ENCODE measurements around the gene GPC4.
"Not testable (repeated sequence)": the region's sequence is repeated elsewhere in the genome, so short reads cannot be mapped to it uniquely, and the experiment has no call there.

Gene GPC4

GRCh38 chrX:133302775-133303445 lies 112.4 kb downstream of the GPC4 start:
- no peak for DNase-seq

- no peak for DNase-seq
Observed at GRCh38 chrX:133300591-133300990, 114.7 kb downstream of the GPC4 start.

DNA sequence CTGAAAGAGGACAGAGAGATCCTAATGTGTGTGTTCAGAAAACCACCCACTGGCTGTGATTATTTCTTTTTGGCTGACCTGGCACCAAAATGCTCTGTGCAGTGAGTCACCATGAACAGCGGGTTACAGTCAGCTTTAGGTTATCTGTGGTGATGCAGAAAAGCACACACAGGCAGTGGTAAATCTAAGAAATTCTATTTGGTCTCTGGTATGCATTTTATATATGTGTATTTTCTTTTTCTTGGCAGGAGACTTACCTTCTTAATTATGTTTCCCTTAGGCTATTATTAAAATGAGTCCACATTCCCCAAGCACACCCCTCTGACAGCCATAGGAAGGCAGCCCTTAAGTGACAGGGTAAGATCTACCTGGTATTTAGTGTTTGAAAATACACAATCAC lies 118.0 kb downstream of the GPC4 start:
- DNase-seq: no peak

DNA sequence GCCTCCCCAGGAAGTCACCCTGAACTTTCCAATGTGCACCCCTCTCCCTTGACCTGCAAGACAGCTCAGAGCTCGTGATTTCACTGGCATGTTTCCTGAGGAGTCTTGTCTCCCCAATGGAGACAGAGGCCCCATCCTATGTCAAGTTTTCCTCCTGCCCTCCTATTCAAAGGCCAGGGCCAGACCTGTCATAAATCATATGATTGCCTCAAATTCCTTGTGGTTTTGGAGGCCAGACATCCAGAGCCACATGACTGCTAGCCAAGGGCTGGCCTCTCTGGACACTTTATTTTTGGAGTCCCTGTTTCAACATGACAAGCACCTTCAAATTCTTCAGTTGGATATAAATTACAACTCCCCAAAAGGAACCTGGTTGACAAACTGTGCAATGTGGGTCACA lies 121.2 kb downstream of the GPC4 start:
- DNase-seq: no peak

DNA sequence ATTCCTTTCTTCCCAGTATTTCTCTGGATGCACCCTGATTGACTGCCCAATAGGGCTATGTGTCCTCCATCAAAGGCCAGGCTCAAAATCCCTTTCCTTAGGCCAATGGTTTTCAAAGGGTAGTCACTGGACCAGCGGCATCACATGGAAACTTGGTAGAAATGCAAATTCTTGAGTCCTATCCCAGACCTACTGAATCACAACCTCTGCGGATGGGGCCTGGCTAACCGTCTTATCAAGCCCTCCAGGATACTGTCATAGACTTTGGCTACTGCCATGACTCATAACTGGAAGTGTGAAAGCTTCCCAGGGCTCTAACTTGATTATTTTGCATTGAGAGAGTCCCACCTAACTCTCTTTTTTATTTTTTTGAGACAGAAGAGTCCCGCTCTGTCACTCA lies 125.2 kb downstream of the GPC4 start:
- no peak for DNase-seq

- no peak for DNase-seq
Observed at GRCh38 chrX:133287860-133288259, 127.4 kb downstream of the GPC4 start.

DNA sequence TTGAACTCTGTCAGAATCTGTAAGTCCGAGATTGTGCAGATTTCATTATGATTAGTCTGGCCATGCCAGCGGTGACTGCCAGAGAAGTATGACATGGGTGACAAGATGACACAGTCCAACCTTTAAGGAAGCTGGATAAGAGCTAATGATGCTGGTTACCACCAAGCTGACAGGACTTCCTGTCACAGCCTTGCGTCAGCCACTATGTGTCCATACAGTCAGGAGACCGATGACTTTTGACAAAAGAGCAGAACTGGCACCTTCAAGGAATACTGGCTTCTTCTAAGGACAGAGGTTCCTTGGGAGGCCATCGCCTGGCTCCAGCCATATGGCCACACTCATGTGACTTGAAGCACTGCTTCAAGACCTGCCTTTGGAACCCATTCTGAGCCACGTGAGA lies 129.9 kb downstream of the GPC4 start:
- no peak for DNase-seq

DNA sequence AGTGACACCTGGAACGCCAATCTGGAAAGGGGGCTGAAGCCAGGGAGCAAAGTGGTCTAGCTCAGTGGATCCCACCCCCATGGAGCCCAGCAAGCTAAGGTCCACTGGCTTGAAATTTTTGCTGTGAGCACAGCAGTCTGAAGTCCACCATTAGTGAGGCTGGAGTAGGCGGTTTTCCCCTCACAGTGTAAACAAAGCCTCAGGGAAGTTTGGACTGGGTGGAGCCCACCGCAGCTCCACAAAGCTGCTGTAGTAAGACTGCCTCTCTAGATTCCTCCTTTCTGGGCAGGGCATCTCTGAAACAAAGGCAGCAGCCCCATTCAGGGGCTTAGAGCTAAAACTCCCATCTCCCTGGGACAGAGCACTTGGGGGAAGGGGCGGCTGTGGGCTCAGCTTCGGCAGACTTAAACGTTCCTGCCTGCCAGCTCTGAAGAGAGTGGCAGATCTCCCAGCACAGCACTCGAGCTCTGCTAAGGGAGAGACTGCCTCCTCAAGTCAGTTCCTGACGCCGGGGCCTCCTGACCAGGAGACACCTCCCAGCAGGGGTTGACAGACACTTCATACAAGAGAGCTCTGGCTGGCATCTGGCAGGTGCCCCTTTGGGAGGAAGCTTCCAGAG lies 136.1 kb downstream of the GPC4 start:
- not testable (repeated sequence) for DNase-seq

DNA sequence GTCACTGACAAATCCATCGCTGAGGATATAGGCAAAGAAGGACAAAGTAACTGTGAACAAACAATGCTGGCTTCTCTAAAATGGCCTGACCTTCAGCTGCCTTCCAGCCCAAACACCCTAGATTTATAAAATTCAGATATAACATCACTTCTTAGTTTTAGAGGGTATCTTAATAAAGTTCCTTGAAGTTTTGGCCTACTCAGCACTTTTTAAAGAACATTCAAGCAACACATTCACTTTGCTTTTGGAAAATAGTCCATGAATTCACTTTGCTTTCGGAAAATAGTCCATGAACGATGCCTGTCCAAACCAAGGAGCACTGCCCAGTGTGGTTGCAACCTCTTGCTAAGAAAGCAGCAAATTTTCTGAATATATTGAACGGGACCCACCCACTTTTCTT lies 142.1 kb downstream of the GPC4 start:
- no peak for DNase-seq

DNA sequence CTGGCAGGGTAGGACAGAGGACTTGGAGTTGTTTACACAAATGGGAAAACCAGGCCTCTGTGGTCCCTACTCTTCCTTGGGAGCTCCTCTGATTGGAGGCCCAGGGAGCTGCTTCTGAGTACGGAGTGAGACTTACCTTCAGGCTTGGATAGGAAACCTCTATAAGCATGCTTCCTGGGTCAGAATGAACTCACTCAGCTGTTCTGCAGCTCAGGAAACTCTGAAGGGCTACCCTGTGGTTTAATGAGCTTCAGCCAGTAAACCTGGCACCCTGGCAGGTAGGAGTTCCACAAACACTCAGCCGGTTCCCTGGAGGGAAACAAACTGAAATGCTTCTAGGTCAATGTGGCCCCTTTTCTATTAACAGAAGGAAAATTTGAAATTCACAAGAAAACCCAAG lies 146.1 kb downstream of the GPC4 start:
- no peak for DNase-seq

DNA sequence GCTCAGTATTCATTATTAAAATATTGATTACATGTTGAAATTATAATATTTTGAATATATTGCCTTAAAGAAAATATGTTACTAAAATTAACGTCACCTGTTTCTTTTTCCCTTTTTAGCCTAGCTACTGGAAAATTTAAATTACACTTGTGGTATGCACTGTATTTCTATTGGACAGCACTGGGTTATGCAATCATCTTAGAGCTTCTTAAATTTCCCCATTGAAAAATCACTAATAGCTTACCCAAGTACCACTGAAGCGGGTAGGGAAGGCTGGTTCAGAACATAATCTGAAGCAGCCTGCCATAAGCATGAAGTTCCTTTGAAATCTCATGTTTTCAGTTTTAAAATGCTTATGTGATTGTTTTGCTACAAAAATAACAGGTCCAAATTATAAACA lies 147.7 kb downstream of the GPC4 start:
- no peak for DNase-seq

- no peak for DNase-seq
Observed at GRCh38 chrX:133265331-133265730, 150.0 kb downstream of the GPC4 start.

DNA sequence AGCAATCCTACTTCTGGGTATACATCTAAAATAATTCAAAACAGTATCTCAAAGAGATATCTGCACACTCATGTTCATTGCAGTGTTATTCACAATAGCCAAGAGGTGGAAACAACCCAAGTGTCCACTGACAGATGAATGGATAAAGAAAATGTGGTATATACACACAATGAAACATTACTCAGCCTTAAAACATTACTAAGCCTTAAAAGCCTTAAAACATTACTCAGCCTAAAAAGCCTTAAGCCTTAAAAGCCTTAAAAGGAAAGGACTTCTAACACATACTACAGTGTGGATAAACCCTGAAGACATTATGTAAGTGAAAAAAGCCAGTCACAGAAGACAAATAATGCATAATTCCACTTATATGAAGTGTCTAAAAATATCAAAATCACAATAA lies 156.8 kb downstream of the GPC4 start:
- no peak for DNase-seq

DNA sequence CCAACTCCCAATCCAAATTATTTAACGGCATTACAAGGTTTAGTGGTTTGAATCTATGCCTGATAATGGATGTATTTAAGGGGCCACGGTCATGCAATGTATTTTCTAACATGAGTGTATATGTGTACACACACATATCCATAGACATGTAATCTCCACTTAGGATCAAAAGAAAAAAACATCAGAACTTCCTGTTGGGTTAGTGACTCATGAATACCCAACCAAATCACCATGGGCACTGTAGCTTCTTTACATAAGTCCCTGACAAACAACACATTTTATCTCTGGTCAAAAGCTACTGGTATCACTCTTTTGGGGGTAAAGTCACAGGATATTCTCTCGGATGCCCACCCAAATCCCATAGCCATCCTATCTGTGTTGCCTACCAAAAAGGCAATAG lies 160.6 kb downstream of the GPC4 start:
- no peak for DNase-seq

GRCh38 chrX:133251204-133251603 lies 164.1 kb downstream of the GPC4 start:
- DNase-seq: no peak

GRCh38 chrX:133250184-133251100 lies 164.8 kb downstream of the GPC4 start:
- DNase-seq: no peak

Data from activated CD4-positive, alpha-beta T cell treated with anti-CD3 and anti-CD28 coated beads, Interleukin-2, amount 50 U/mL, for 4 hours (primary cell).